Measurements from ENCODE around the gene GDPD4.

- no peak for TF ChIP-seq CTCF (IDR thresholded peaks at IDR 0.05)
- TF ChIP-seq POLR2AphosphoS5 (IDR thresholded peaks at IDR 0.05): no peak
- no peak for TF ChIP-seq POLR2A (IDR thresholded peaks at IDR 0.05)
Observed at GRCh38 chr11:77207019-77207485, 94.4 kb downstream of the GDPD4 start.

Data from transverse colon (tissue), 4 donors.